Smooth muscle cell (in vitro differentiated cells): ENCODE data around the gene FKBP10. TPM values are rescaled to one million over a fixed set of nuclear protein-coding genes. Genes with fewer than 3 reads are reported as not detected.
A peak's percentile ranks its signal among the peaks of the same experiment; 100 is the strongest.

Experiments used
- DNase-seq: peaks from one replicate; lab custom pipeline; 2025; ENCODE audit not compliant: unreplicated experiment; lab: John Stamatoyannopoulos, UW
- H2AFZ ChIP-seq: fragments of 200-600 bp; sonication (generic); 2 replicates; pipeline ENCODE4 v1.6.0; 2016; ENCODE audit warnings: antibody characterized with exemption, low read depth, mild to moderate bottlenecking
- H3F3A ChIP-seq: fragments of 200-600 bp; sonication (generic); 2 replicates; pipeline ENCODE4 v1.6.0; 2017; ENCODE audit warnings: antibody characterized with exemption, low read depth
- H3K27ac ChIP-seq: fragments of 200-600 bp; sonication (generic); 2 replicates; pipeline ENCODE4 v1.5.1; 2016; ENCODE audit warnings: low read depth, mild to moderate bottlenecking
- H3K27me3 ChIP-seq: fragments of 200-600 bp; sonication (generic); 2 replicates; pipeline ENCODE4 v1.6.1; 2016; ENCODE audit warnings: low read depth, mild to moderate bottlenecking
- H3K36me3 ChIP-seq: fragments of 200-600 bp; sonication (generic); 2 replicates; pipeline ENCODE4 v1.5.1; 2016; ENCODE audit warnings: low read depth
- H3K4me1 ChIP-seq: fragments of 200-600 bp; sonication (generic); 2 replicates; pipeline ENCODE4 v1.5.1; 2016; ENCODE audit warnings: low read depth
- H3K4me2 ChIP-seq: fragments of 200-600 bp; sonication (generic); 2 replicates; pipeline ENCODE4 v1.6.0; 2016; ENCODE audit warnings: mild to moderate bottlenecking
- H3K4me3 ChIP-seq: fragments of 200-600 bp; sonication (generic); 2 replicates; pipeline ENCODE4 v1.5.1; 2016; ENCODE audit warnings: mild to moderate bottlenecking
- H3K79me2 ChIP-seq: fragments of 200-600 bp; sonication (generic); 2 replicates; pipeline ENCODE4 v1.6.0; 2016; ENCODE audit warnings: low read depth, mild to moderate bottlenecking
- H3K9ac ChIP-seq: fragments of 200-600 bp; sonication (generic); 2 replicates; pipeline ENCODE4 v1.6.0; 2016; ENCODE audit warnings: low read depth
- H3K9me3 ChIP-seq: fragments of 200-600 bp; sonication (generic); replicated peaks from 2 replicates; pipeline ENCODE4 v1.5.1; 2016; ENCODE audit warnings: low read depth
- H4K20me1 ChIP-seq: fragments of 200-600 bp; sonication (generic); 2 replicates; pipeline ENCODE4 v1.6.0; 2016; ENCODE audit warnings: low read depth
- WGBS: methylation state at CpG from one replicate; pipeline ENCODE4 v1.1.7; 2016; ENCODE audit warnings: low lambda C conversion rate; 5-methylcytosine and 5-hydroxymethylcytosine counted together
- polyA plus RNA-seq: library from polyadenylated mRNA; unstranded; fragments of >200 nt; fragmentation: Nextera tagmentation; extraction: Ambion mirVana; gene quantifications from 2 replicates; pipeline ENCODE4 v1.2.1, GENCODE V29; 2016
- total RNA-seq: library from RNA; depleted of rRNA; stranded (reverse); fragments of >200 nt; gene quantifications from 2 replicates; pipeline ENCODE4 v1.2.3, GENCODE V29; 2014
- TF ChIP-seq, protein P1 (sequence below): fragments of 200-600 bp; sonication (generic); IDR thresholded peaks from 2 replicates; pipeline ENCODE4 v1.5.1; 2017; ENCODE audit warnings: borderline replicate concordance, mild to moderate bottlenecking, antibody characterized with exemption; ENCODE audit not compliant: insufficient read depth, poor library complexity, severe bottlenecking

FKBP10 gene
- total and polyA plus RNA-seq, 2 experiments from 2014 or later: 289 to 603 TPM

DNA sequence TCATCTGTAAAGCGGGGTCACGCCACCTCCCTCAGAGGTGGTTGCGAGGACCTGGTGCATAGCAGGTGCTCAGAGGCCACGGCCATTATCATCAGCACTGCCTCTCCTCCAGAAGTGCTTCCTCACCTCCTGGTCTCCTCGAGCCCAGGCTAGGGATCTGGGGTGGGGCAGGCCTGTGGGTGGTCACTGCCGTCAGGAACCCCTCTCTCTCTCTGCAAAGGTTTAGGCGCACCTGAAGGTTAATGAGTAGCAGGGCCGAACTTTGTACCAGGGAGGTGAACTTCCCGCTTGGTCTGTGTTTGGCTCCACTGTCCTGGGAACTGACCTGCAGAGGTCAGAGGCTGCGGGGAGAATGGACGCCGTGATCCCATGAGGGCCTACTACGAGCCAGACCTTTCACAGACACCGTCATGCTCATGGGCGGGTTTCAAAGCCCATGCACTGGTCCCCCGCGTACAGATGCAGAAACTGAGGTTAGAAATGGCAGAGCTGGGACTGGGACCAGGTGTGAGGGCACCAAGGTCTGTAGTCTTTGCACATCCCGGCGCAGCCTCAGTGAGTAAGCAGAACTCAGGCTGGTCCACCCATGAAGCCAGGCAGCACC lies 40.1 kb upstream of the FKBP10 start:
- Histone ChIP-seq H3K9me3 (no peaks in the 10 kb centered on the region), H3K27me3 (no peaks in the 10 kb centered on the region), H4K20me1 (peaks cover 79% of the 10 kb centered on the region), H3K9ac (peak overlapping the region; percentile 34), H3K4me1 (peaks cover 23% of the 10 kb centered on the region), H3K79me2 (peaks cover 53% of the 10 kb centered on the region), H3K4me3 (no peak overlapping the region), H3K4me2 (peak overlapping the region; percentile 15), H3K36me3 (no peaks in the 10 kb centered on the region), H3F3A (peaks cover 14% of the 10 kb centered on the region), H3K27ac (peak overlapping the region; percentile 90), H2AFZ (no peak overlapping the region)
- TF ChIP-seq, protein P1, sequence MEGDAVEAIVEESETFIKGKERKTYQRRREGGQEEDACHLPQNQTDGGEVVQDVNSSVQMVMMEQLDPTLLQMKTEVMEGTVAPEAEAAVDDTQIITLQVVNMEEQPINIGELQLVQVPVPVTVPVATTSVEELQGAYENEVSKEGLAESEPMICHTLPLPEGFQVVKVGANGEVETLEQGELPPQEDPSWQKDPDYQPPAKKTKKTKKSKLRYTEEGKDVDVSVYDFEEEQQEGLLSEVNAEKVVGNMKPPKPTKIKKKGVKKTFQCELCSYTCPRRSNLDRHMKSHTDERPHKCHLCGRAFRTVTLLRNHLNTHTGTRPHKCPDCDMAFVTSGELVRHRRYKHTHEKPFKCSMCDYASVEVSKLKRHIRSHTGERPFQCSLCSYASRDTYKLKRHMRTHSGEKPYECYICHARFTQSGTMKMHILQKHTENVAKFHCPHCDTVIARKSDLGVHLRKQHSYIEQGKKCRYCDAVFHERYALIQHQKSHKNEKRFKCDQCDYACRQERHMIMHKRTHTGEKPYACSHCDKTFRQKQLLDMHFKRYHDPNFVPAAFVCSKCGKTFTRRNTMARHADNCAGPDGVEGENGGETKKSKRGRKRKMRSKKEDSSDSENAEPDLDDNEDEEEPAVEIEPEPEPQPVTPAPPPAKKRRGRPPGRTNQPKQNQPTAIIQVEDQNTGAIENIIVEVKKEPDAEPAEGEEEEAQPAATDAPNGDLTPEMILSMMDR: no peak
- DNase-seq: no peak
- 89% methylated on average over 19 of the region's 19 CpGs for WGBS

DNA sequence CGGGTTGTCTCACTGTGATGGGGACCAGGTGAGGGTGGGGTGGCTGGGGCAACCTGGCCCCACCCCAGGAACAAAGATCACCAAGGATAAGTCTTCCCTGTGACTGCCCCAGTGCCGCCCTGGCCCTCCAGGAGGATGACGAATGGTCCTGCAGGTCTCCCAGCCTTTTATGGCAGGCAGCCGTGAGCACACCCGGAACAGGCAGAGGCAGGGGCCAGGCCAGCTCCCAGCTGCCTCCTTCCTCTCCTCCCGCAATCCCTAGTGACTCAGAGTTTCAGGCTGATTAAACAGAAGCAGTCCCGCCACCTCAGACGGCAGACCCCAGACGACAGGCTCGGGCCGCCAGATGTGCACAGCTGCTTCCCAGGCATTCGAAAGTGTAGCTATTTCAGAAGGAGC lies 39.6 kb upstream of the FKBP10 start:
- Histone ChIP-seq H3K79me2 (peaks cover 53% of the 10 kb centered on the region), H3K4me3 (no peak overlapping the region), H3K27me3 (no peaks in the 10 kb centered on the region), H3K4me2 (peak overlapping the region; percentile 28), H2AFZ (no peak overlapping the region), H3F3A (peaks cover 16% of the 10 kb centered on the region), H3K4me1 (peaks cover 28% of the 10 kb centered on the region), H3K36me3 (no peaks in the 10 kb centered on the region), H3K9me3 (no peaks in the 10 kb centered on the region), H3K9ac (peak overlapping the region; percentile 51), H4K20me1 (peaks cover 79% of the 10 kb centered on the region), H3K27ac (peak overlapping the region; percentile 90)
- WGBS: 6% methylated on average over 12 of the region's 12 CpGs
- TF ChIP-seq, protein P1: no peak
- DNase-seq: peak; percentile 43

DNA sequence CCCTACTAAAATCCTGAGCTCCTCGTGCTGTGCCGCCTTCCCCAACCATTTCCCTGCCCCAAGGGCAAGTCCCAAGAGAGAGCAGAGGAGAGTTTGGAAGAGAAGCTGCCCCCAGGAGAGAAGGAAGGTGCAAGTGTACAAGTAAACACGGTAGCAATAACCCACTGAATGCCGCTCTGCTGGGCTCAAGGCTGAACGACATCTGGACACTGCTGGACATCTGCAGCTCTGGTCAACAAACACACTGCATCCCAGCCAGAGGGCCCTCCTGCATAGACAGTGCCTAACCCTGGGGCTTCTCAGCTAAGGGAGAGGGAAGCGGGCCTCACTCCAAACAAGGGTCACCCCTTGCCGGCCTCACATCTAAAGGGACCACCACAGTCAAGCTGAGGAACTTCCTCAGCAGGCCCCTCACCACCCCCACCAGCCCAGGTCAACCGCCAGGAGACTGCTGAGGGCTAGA lies 39.0 kb upstream of the FKBP10 start:
- H3K27me3 ChIP-seq: no peaks in the 10 kb centered on the region
- no peaks in the 10 kb centered on the region for H3K36me3 ChIP-seq
- no peak for DNase-seq
- no peak overlapping the region for H3K4me3 ChIP-seq
- peak overlapping the region; percentile 28 for H3K4me2 ChIP-seq
- H3K9ac ChIP-seq: peak overlapping the region; percentile 51
- peaks cover 29% of the 10 kb centered on the region for H3K4me1 ChIP-seq
- peaks cover 77% of the 10 kb centered on the region for H4K20me1 ChIP-seq
- peaks cover 53% of the 10 kb centered on the region for H3K79me2 ChIP-seq
- peak overlapping the region; percentile 90 for H3K27ac ChIP-seq
- WGBS: 40% methylated on average over 8 of the region's 8 CpGs
- peaks cover 18% of the 10 kb centered on the region for H3F3A ChIP-seq
- H3K9me3 ChIP-seq: no peaks in the 10 kb centered on the region
- no peak overlapping the region for H2AFZ ChIP-seq
- TF ChIP-seq, protein P1: no peak
